ENCODE measurements around the gene ATP1B1. TPM values are rescaled to one million over a fixed set of nuclear protein-coding genes. Genes with fewer than 3 reads are reported as not detected.
A peak's percentile ranks its signal among the peaks of the same experiment; 100 is the strongest.

ATP1B1 gene
- total RNA-seq, 1 experiment from 2014 or later: 48.6 TPM

GRCh38 chr1:169161496-169162194, 55.2 kb downstream of the ATP1B1 start (continued):
- TF ChIP-seq EZH2 (IDR thresholded peaks at IDR 0.05) (no peak), MAX (IDR thresholded peaks at IDR 0.05) (no peak), ZBTB33 (IDR thresholded peaks at IDR 0.05; ENCODE audit: extremely low read depth, insufficient replicate concordance, low read length) (no peak), POLR2A (IDR thresholded peaks at IDR 0.05; ENCODE audit: borderline replicate concordance, extremely low read depth, insufficient read depth, insufficient read length) (no peak), SRF (IDR thresholded peaks at IDR 0.05; ENCODE audit: low read depth) (no peak), SP1 (IDR thresholded peaks at IDR 0.05; ENCODE audit: low read depth) (no peak), EGR1 (IDR thresholded peaks at IDR 0.05; ENCODE audit: low read depth) (no peak), ZFX (IDR thresholded peaks at IDR 0.05) (no peak), POLR2AphosphoS5 (IDR thresholded peaks at IDR 0.05; ENCODE audit: low read depth, low read length) (no peak)

GRCh38 chr1:169163059-169163458, 56.6 kb downstream of the ATP1B1 start:
- peak; percentile 77 for DNase-seq (ENCODE audit: low read depth, low spot score)
- Histone ChIP-seq H3K4me2 (ENCODE audit: low read length) (peak overlapping the region; percentile 51), H3K27ac (ENCODE audit: low read depth, low read length) (no peak overlapping the region), H4K20me1 (ENCODE audit: insufficient read depth) (no peaks in the 10 kb centered on the region), H2AFZ (ENCODE audit: low read depth, low read length, poor library complexity, severe bottlenecking) (no peak overlapping the region), H3K4me1 (ENCODE audit: control insufficient read depth in 1 of 2, insufficient read depth in 2 of 2, low read length in 2 of 2) (peaks cover 16 to 31% of the 10 kb centered on the region in 2 experiments), H3K9me3 (ENCODE audit: control insufficient read depth in 1 of 2, insufficient read depth in 1 of 2, low read depth in 1 of 2, low read length in 2 of 2) (no peaks in the 10 kb centered on the region), H3K9me2 (ENCODE audit: insufficient read depth) (no peaks in the 10 kb centered on the region), H3K79me2 (ENCODE audit: insufficient read depth, low read length) (no peaks in the 10 kb centered on the region), H3K27me3 (ENCODE audit: insufficient read depth, low read length) (no peaks in the 10 kb centered on the region), H3K36me3 (ENCODE audit: control insufficient read depth in 1 of 2, insufficient read depth in 2 of 2, low read length in 2 of 2) (no peaks in the 10 kb centered on the region), H3K9ac (ENCODE audit: low read length) (no peak overlapping the region), H3K4me3 (replicated peaks in 1 of 2; ENCODE audit: low read depth in 1 of 2, low read length in 2 of 2) (no peak overlapping the region)
- BruUV-seq (replicated peaks): no TSS peak
- ChIA-PET RAD21 (ENCODE audit: low non-redundant PET in 1 of 2, low total read pairs in 2 of 2, uncharacterized antibody in 2 of 2, unreplicated experiment in 2 of 2) (no interaction called here), POLR2A (no interaction called here), CTCF (no interaction called here)
- ATAC-seq: peak; percentile 91
- intact Hi-C loops (cut with micrococcal nuclease): no loop called here
- TF ChIP-seq POLR2A (IDR thresholded peaks at IDR 0.05; ENCODE audit: borderline replicate concordance, extremely low read depth, insufficient read depth, insufficient read length) (no peak), SRF (IDR thresholded peaks at IDR 0.05; ENCODE audit: low read depth) (no peak), FOSL1 (IDR thresholded peaks at IDR 0.05; ENCODE audit: low read depth) (peak; percentile 73), POLR2AphosphoS5 (IDR thresholded peaks at IDR 0.05; ENCODE audit: low read depth, low read length) (no peak), SP1 (IDR thresholded peaks at IDR 0.05; ENCODE audit: low read depth) (peak; percentile 67), REST (IDR thresholded peaks at IDR 0.05; ENCODE audit: low read depth) (no peak), YY1 (IDR thresholded peaks at IDR 0.05; ENCODE audit: extremely low read depth, insufficient replicate concordance, low read depth, low read length) (no peak), MAX (IDR thresholded peaks at IDR 0.05) (peak; percentile 50; the same call in 1 of the 2 replicates), SIN3A (IDR thresholded peaks at IDR 0.05; ENCODE audit: low read depth) (peak; percentile 72; the same call in 1 of the 2 replicates), CBX3 (IDR thresholded peaks at IDR 0.05; ENCODE audit: low read depth) (peak; percentile 74), EZH2 (IDR thresholded peaks at IDR 0.05) (no peak), CTCF (IDR thresholded peaks at IDR 0.05 in 2 of 3, conservative IDR thresholded peaks at IDR 0.05 in 1 of 3; ENCODE audit: borderline replicate concordance in 1 of 3, insufficient read depth in 1 of 3, low read depth in 2 of 3, low read length in 2 of 3) (no peak), EZH2phosphoT487 (IDR thresholded peaks at IDR 0.05; ENCODE audit: borderline replicate concordance) (no peak)
